Testis (tissue), 2 donors: Measurements from ENCODE around the gene RASSF10.
"Not testable (repeated sequence)": the region's sequence is repeated elsewhere in the genome, so short reads cannot be mapped to it uniquely, and the experiment has no call there.

Experiments
- CTCF ChIP-seq, 3 experiments: fragments of 450-650 bp in 2 of 3; fragments of 200-600 bp in 1 of 3; sonication (generic) in 1 of 3; IDR thresholded peaks; one replicate each; pipeline ENCODE4 v1.5.1; 2016 to 2019; ENCODE audit warnings: antibody characterized with exemption in 3 of 3, mild to moderate bottlenecking in 2 of 3, moderate library complexity in 1 of 3
- POLR2A ChIP-seq: fragments of 450-650 bp; IDR thresholded peaks from one replicate; pipeline ENCODE4 v1.6.1; 2017; ENCODE audit warnings: antibody characterized with exemption, mild to moderate bottlenecking, moderate library complexity

- not testable (repeated sequence) for TF ChIP-seq POLR2A; CTCF (IDR thresholded peaks at IDR 0.05)
Observed at GRCh38 chr11:13045089-13045488, 36.0 kb downstream of the RASSF10 start.
